NCI-H128 (cell line): Measurements from ENCODE around the gene CPNE2.
A peak's percentile ranks its signal among the peaks of the same experiment; 100 is the strongest.
"Not testable (repeated sequence)": the region's sequence is repeated elsewhere in the genome, so short reads cannot be mapped to it uniquely, and the experiment has no call there.

Experiments
- DNase-seq: peaks from one replicate; lab custom pipeline; 2025; ENCODE audit not compliant: unreplicated experiment; lab: John Stamatoyannopoulos, UW

CPNE2 gene

GRCh38 chr16:57167538-57167937, 75.2 kb downstream of the CPNE2 start:
- DNase-seq = no peak

- no peak for DNase-seq
Observed at GRCh38 chr16:57167953-57168352, 75.6 kb downstream of the CPNE2 start.

DNA sequence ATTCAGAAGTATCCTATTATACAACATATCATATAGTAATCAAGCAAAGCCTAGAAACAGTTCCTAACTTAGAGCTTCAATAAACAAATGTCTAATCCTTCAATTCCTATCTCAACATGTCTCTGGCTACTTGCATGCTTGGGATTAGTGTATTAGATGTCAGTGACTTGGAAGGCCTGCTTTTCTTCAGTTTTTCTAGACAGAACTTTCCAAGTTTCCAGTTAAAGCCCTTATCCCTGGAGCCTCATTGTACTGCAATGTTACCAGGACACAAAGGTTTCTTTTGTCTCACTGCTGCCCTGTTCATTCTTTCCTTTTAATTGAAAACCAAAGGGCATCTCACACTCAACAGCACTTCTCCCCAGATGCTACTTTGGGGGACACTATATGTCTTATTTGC, 76.9 kb downstream of the CPNE2 start:
- DNase-seq = no peak

GRCh38 chr16:57172721-57173290, 80.4 kb downstream of the CPNE2 start:
- no peak for DNase-seq

- DNase-seq = no peak
Observed at GRCh38 chr16:57175896-57176295, 83.5 kb downstream of the CPNE2 start.

- DNase-seq = no peak
Observed at GRCh38 chr16:57178196-57178595, 85.8 kb downstream of the CPNE2 start.

- DNase-seq = no peak
Observed at GRCh38 chr16:57178793-57179212, 86.4 kb downstream of the CPNE2 start.

GRCh38 chr16:57179215-57179828, 86.9 kb downstream of the CPNE2 start:
- no peak for DNase-seq

DNA sequence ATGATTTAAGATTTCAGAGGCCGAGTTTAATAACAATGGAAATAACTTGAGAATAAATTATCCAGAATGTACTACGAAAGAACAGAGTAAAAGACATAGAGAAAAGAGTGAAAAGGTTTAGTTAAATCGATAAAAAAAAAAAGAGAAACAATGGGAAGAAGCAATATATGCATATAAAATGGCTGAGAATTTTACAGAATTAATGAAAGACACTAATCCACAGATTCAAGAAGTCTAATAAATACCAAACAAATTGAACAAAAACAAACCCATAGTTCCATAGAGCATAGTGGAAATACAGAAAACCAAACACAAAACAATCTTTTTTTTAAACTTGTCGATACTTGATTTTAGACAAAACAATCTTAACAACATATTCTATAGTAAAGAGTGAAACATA, 91.7 kb downstream of the CPNE2 start:
- DNase-seq = no peak

DNA sequence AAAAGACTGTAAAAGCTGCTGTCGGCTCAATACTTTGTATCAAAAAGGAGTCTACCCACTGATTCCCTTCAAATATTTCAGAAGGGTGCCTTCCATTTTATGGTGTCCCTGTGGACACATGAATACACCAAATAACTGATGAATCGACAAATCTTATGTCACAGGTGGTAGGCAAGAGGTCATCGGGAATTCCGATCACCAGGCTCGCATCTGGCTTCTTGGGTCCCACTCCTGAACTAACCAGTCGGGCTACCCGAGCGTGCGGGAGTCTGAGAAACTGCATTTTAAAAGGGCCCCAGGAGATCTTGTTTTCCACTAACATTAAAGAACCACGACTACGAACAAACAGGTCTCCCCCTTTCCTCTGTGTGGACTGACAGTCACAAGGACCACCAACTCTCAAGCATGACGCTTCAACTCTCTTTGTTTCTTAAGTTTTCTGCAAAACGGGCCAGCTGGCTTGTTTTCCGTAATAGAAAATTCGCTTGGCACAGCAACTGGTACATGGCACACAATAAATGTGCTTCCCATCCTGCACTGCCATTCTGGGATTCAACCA, 92.6 kb downstream of the CPNE2 start:
- no peak for DNase-seq

- DNase-seq = no peak
Observed at GRCh38 chr16:57185446-57185944, 93.1 kb downstream of the CPNE2 start.

- DNase-seq = peak; percentile 97
Observed at GRCh38 chr16:57185945-57186871, 93.8 kb downstream of the CPNE2 start, which contains the start of the genes PSME3IP1 and RSPRY1. Gene PSME3IP1, minus strand, starts transcription at chr16:57186039. Its CDS starts 12,185 bp downstream, at chr16:57173854. Gene RSPRY1, plus strand, starts transcription at chr16:57186329. Its CDS starts 18,330 bp downstream, at chr16:57204659.

- no peak for DNase-seq
Observed at GRCh38 chr16:57186872-57187854, 94.8 kb downstream of the CPNE2 start.

DNA sequence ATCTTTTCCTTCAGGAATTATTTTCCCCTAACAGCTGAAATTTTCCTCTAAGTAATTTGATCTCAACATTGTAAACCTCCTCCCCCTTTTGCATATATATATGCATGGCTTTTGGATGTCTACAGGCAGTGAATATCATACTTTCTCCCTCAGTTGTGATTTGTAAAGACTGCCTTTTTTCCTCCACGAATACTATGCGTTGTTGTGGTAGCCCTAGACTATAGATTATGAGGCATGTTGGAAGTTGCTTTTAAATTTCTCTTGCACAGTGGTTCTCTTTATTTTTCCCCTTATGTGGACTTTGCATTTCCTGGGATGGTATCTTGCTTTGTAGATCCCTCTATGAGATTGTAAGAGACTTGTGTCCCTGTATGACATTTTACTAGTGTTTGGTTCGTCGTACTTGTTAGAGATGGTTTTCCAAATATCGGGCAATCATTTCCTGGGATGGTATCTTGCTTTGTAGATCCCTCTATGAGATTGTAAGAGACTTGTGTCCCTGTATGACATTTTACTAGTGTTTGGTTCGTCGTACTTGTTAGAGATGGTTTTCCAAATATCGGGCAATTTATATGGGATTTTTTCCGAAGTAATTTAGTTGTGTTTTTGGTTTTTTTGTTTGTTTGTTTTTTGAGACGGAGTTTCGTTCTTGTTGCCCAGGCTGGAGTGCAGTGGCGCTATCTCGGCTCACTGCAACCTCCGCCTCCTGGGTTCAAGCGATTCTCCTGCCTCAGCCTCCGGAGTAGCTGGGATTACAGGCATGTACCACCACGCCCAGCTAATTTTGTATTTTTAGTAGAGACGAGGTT, 95.7 kb downstream of the CPNE2 start:
- not testable (repeated sequence) for DNase-seq

DNA sequence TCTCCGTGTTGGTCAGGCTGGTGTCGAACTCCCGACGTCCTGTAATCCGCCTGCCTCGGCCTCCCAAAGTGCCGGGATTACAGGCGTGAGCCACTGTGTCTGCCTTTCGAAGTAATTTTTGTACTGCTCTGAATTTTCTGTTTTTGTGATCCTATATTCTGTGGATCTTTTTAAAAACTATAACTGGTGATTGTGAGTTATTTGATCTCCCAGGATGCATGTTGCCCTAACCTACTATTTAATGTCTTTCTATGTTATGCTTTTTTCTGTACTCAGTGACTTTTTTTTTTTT, 96.3 kb downstream of the CPNE2 start:
- DNase-seq = no peak

DNA sequence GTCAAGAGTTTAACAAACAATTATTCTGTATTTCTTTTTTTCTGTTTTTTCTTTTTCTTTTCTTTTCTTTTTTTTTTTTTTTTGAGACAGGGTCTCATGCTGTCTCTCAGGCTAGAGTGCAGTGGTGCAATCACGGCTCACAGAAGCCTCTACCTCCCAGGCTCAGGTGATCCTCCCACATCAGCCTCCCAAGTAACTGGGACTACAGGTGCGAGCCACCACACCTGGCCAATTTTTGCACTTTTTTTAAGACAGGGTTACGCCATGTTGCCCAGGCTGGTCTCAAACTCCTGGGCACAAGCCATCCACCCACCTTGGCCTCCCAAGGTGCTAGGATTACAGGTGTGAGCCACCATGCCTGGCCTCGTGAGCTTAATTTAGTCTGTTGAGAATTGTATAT, 97.1 kb downstream of the CPNE2 start:
- not testable (repeated sequence) for DNase-seq

DNA sequence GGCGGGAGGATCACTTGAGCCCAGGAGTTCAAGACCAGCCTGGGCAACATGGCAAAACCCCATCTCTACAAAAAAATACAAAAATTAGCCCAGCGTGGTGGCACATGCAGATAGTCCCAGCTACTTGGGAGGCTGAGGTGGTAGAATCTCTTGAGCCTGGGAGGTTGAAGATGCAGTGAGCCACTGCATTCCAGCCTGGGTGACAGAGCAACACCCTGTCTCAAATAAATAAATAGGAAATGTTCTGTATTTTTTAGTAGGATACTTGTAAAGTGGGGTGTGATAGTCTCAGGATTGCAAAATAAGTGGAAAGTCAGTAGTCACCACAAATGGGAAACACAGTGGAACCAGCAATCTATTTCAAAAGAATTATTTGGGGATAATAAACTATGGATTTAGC, 97.8 kb downstream of the CPNE2 start:
- DNase-seq = no peak

DNA sequence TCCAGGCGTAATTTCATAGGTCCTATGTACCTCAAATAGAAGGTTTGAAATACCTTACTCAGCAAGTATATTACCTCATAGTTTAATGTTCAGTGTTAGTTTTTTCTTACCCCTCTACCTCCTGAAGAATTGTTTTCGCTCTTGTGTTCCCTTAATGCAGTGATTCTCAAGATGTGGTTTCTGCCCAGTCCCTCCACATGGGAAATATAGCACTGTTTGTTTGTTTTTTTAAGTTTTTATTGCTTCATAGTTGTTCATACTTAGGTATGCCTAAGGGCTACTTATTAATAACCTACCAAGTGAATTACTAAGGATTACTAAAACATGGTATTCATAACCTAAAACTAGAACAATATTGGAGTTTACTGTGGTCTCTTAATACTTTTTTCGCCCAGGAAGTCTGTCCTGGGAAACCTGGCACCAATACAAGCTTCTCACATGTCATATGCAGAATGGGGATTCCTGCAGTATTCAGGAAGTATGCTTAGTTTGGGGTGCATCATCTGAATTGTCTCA, 98.7 kb downstream of the CPNE2 start:
- DNase-seq = no peak

GRCh38 chr16:57192146-57192545, 99.8 kb downstream of the CPNE2 start:
- no peak for DNase-seq
